GM18505 (cell line): ENCODE data around the gene ICOSLG.
"Not testable (repeated sequence)": the region's sequence is repeated elsewhere in the genome, so short reads cannot be mapped to it uniquely, and the experiment has no call there.

Experiments
- ATAC-seq: cut with Tn5 transposase; IDR thresholded peaks from one replicate; pipeline ENCODE4 v1.9.1; 2021; ENCODE audit not compliant: unreplicated experiment
- POLR2A ChIP-seq: IDR thresholded peaks from 4 replicates; pipeline ENCODE4 v1.6.1; 2011; ENCODE audit warnings: borderline replicate concordance; ENCODE audit not compliant: insufficient read depth, insufficient read length; ENCODE audit errors: extremely low read depth

The ICOSLG gene

DNA sequence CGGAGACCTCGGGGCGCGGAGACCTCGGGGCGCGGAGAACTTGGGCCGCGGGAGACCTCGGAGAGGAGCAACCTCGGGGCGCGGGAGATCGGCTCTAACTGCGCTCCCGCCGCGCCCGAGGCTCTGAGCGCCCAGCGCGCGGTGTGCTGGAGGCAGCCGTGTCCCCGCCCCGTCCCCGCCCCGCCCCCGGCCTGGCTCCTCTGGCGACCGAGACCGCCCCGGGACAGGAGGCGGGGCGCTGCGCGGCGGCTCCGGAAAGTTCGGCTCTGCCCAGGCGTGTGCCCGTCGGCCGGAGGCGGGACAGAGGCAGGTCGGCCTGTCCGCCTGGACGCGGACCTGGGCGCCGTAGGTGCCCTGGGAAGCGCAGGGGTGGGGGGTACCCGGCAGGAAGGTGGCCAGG lies at the start of gene ICOSLG:
TSS of gene ICOSLG (minus strand) at position 102 of the 400 bp plus-strand sequence. CDS start 126 bp downstream, outside the sequence.
- peak; percentile 38 for ATAC-seq

DNA sequence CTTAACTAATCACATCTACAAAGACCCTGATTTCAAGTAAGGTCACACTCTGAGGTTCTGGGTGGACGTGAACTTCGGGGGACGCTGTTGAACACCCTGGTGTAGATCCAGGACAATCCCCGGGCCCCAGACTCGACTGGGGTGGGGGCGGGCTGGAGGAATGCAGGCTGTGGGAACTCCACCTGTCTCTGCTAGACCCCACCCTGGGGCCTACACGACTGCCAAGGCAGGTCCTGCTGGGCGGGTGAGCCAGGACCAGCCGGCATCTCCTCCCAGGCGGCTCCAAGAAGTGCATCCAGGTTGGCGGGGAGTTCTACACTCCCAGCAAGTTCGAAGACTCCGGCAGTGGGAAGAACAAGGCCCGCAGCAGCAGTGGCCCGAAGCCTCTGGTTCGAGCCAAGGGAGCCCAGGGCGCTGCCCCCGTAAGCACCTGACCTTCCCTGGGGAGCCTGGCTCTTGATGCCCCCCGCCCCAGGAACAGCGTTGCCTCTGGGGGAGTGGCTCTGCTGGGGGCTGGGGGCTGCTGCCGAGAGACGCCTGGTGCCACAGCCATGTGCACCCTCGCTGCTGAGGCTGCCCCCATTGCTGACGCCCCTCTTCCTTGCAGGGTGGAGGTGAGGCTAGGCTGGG lies 48.8 kb upstream of the ICOSLG start:
- ATAC-seq = no peak
- TF ChIP-seq POLR2A = no peak

GRCh38 chr21:44288251-44289110 lies 47.7 kb upstream of the ICOSLG start:
- no peak for ATAC-seq
- no peak for TF ChIP-seq POLR2A

DNA sequence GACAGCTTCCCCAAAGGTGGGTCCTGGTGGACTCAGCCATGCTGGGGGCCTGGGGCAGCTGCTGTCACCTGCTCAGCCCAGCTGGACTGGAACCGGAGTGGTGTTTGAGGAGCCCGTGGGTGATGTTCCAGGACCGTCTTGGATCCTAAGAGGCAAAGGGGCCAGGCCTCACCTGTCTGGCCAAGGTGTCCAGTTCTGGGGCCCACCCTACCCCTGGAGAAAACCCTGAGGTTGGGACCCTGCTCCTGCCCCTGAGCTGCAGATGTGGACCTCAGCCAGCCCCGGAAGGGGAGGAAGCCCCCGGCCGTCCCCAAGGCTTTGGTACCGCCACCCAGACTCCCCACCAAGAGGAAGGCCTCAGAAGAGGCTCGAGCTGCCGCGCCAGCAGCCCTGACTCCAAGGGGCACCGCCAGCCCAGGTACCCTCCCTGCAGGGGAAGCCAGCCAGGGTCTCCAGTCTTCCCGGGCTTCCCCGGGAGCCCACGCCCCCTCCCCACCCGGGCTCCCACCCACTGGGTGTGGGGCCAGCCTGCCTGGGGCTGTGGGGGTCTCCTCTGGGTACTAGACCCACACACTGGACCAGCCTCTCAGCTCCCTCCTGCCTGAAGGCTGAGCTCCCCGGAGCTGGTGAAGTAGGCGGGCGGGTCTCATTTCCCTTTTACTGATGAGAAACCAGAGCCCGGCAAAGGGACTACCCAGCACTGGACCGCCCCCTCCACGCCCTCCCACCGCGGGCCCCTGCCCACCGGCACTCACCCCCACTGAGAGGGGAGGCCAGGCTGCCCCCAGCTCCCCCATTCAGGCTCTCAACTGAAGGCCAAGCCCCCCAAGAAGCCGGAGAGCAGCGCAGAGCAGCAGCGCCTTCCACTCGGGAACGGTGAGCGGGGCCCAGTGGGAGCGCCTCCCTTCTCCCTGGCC lies 46.2 kb upstream of the ICOSLG start:
- ATAC-seq = no peak
- no peak for TF ChIP-seq POLR2A

DNA sequence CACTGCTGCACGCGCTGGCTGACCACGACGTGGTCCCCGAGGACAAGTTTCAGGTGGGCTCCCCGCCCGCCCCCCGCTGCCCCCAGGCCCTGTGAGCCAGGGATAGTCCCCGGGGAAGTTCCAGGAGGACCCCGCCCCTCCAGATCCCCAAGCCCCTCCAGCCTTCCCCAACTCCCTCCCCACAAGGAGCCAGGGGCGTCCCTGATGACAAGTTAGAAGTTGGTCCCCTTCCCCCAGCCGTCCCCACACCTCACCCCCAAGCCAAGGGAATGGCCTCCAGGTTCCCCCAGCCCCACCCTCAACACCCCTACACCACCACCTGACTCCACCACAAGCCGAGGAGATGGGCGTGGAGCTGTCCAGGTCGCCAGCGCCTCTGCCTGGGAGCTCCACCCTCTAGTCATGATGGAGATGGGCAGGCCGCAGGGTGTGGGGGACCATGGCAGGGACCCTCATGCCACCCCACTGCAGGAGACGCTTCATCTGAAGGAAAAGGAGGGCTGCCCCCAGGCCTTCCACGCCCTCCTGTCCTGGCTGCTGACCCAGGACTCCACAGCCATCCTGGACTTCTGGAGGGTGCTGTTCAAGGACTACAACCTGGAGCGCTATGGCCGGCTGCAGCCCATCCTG lies 45.5 kb upstream of the ICOSLG start:
- no peak for ATAC-seq
- no peak for TF ChIP-seq POLR2A

DNA sequence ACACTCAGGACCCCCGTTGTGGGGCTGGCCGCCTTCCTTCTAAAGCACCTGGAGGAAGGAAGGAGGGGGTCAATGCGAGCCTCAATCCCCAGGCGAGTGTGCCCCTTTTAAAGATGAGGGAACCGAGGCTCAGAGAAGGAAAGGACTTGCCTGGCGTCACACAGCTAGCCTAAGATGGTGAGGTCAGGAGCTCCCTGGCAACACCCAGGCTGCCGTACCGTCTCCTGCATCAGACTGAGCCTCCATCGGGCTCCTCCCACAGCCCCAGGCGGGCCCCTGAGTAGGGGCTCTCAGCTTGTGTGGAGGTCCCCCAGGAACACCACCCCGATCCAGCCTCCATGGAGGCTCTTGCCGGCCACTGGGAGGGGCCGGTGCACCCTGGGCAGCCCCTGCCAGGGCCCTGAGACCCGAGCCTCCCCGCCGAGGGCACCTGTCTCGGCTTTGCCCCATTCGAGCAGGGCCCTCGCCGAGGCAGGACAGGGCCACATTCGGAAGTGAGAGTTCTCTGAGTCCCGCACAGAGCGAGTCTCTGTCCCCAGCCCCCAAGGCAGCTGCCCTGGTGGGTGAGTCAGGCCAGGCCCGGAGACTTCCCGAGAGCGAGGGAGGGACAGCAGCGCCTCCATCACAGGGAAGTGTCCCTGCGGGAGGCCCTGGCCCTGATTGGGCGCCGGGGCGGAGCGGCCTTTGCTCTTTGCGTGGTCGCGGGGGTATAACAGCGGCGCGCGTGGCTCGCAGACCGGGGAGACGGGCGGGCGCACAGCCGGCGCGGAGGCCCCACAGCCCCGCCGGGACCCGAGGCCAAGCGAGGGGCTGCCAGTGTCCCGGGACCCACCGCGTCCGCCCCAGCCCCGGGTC lies 44.6 kb upstream of the ICOSLG start, which contains the start of gene AIRE:
TSS of gene AIRE (plus strand) at position 739 of the 855 bp plus-strand sequence. CDS start 131 bp downstream, outside the sequence.
- ATAC-seq = no peak
- no peak for TF ChIP-seq POLR2A

DNA sequence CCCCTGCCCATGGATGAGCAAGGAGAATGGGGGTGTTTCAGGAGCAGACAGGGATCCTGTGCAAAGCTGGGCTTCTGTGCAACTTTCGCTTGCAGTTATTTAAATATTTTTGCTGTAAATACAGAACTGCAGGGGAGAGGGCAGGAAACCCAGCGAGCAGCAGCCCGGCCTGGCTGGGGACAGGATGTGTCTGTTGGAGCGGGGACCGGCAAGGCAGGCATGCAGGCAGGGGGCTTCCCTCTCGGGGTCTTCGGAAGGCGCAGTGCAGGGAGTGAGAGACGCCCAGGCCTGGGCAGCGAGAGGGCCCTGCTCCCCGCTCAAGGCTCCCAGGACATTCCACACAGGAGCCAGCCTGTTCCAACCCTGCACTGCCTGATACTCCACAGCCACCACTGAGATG lies 43.2 kb upstream of the ICOSLG start:
- TF ChIP-seq POLR2A = no peak
- ATAC-seq = no peak

GRCh38 chr21:44283211-44283785 lies 42.6 kb upstream of the ICOSLG start:
- not testable (repeated sequence) for ATAC-seq

DNA sequence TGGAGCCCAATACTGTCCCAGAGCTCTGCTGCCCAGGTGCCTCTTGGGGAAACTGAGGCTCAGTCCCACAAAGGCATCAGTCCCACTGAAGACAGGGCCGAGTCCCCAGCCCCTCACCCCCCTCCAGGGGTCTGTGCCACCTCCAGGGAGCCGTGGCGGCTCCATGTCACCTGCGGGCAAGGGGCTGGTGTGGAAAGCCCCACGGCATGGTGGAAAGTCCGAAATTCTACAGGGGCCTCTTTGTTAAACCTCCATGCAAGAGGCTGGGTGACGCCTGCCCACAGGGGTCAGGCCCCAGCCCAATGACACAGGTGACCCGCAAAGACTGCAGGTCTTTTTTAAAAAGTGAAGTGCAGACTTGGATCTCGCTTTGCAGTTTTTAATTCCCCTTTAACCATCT lies 41.6 kb upstream of the ICOSLG start:
- TF ChIP-seq POLR2A = no peak

DNA sequence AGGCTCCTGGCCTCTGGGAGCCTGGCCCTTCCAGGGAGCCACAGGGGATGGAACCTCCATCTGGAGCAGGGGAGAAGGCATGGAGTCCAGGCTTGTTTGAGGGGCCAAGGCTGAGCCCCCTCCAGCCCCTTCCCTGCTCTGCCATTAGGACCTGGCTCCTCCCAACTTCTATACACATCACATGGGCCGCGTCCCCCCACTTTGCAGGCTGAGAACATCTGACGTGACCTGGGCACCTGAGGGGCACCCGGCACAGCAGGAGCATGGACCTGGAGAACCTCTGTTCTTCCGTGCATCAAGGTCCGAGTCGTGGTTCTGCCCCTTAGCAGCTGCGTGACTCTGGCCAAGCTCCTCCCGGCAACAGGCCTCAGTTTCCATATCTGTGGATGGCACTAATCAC lies 41.1 kb upstream of the ICOSLG start:
- no peak for ATAC-seq
- no peak for TF ChIP-seq POLR2A

More for the DNA sequence above, 41.6 kb upstream of the ICOSLG start:
- ATAC-seq = no peak

DNA sequence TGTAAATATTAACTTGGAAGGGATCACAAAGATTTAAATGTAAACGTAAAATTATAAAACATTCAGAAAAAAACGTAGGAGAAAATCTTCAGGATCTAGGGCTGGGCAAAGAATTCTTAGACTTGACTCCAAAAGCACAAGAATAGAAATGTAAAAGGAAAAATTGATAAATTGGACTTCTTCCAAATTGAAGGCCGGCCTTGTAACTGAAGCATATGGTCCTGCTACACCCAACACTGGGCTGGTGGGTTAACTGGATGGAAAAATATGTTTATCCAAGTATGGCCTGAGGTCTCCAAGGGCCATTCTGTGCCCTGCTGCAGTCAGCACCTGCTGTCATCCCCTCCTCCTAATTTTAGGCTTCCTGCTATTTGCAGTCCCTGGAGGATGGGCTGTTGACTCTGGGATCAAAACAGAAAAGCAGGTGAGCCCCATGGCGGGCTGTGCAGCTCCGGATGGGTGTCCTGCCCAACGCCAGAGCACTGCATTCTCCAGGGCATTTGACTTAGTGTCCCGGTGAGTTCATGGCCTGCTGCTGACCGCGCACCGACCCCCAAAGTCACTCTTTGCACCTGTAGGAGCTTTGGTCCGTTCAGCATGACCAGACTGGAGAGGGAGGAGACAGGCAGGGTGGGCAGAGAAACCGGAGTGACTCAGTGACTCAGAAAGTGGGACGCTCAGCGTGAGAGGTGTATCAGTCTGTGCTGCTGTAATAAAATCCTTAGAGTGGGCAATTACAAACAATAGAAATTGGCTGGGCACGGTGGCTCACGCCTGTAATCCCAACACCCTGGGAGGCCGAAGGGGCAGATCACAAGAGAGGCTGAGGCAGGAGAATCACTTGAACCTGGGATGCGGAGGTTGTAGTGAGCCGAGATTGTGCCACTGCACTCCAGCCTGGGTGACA lies 38.9 kb upstream of the ICOSLG start:
- ATAC-seq = no peak
- TF ChIP-seq POLR2A = no peak
